ENCODE measurements around the gene NT5C2. TPM values are rescaled to one million over a fixed set of nuclear protein-coding genes. Genes with fewer than 3 reads are reported as not detected.
"Not testable (repeated sequence)": the region's sequence is repeated elsewhere in the genome, so short reads cannot be mapped to it uniquely, and the experiment has no call there.

NT5C2 gene
- total and polyA plus RNA-seq, 4 donors, result 89.2 to 118 (median 94.1) TPM

- WGBS (ENCODE audit: insufficient coverage), result under 1% methylated on average over 62 of the region's 62 CpGs
- Histone ChIP-seq H3K27ac (ENCODE audit: low read depth, low read length) (peak overlapping the region; percentile 95), H3K4me1 (ENCODE audit: control insufficient read depth, insufficient read depth, low read length) (peaks cover 20% of the 10 kb centered on the region)
These were observed 493 bp downstream of the NT5C2 start for GRCh38 chr10:103192451-103193106.

GRCh38 chr10:103192089-103192450 is 1.0 kb downstream of the NT5C2 start:
- peak in 1 of 6 donors; percentile 61 for DNase-seq (ENCODE audit: low read depth in 4 of 6, low spot score in 6 of 6)
- Histone ChIP-seq H3K36me3 (ENCODE audit: control insufficient read depth, insufficient read depth, low read length) (no peaks in the 10 kb centered on the region), H3K4me1 (ENCODE audit: control insufficient read depth, insufficient read depth, low read length) (peaks cover 20% of the 10 kb centered on the region), H3K27me3 (ENCODE audit: control insufficient read depth, insufficient read depth, low read length) (no peaks in the 10 kb centered on the region), H3K27ac (ENCODE audit: low read depth, low read length) (peak overlapping the region; percentile 95), H3K4me3 (ENCODE audit: low read depth, low read length) (peak overlapping the region; percentile 78), H3K9me3 (ENCODE audit: control insufficient read depth, insufficient read depth, low read length) (no peaks in the 10 kb centered on the region)
- 0% methylated on average over 12 of the region's 14 CpGs for WGBS (ENCODE audit: insufficient coverage)

More at GRCh38 chr10:103192451-103193106, 493 bp downstream of the NT5C2 start:
- peak; percentile 55 to 93 (median 65) for DNase-seq (ENCODE audit: low read depth in 4 of 6, low spot score in 6 of 6)
- Histone ChIP-seq H3K27me3 (ENCODE audit: control insufficient read depth, insufficient read depth, low read length) (no peaks in the 10 kb centered on the region), H3K9me3 (ENCODE audit: control insufficient read depth, insufficient read depth, low read length) (no peaks in the 10 kb centered on the region), H3K4me3 (ENCODE audit: low read depth, low read length) (peak overlapping the region; percentile 78), H3K36me3 (ENCODE audit: control insufficient read depth, insufficient read depth, low read length) (no peaks in the 10 kb centered on the region)

GRCh38 chr10:103191198-103191597 is 1.9 kb downstream of the NT5C2 start:
- DNase-seq (ENCODE audit: low read depth in 4 of 6, low spot score in 6 of 6); H3K27me3 ChIP-seq (ENCODE audit: control insufficient read depth, insufficient read depth, low read length); H3K27ac ChIP-seq (ENCODE audit: low read depth, low read length); H3K9me3 ChIP-seq (ENCODE audit: control insufficient read depth, insufficient read depth, low read length); H3K36me3 ChIP-seq (ENCODE audit: control insufficient read depth, insufficient read depth, low read length): not testable (repeated sequence)
- H3K4me3 ChIP-seq (ENCODE audit: low read depth, low read length), result peak overlapping the region; percentile 78
- WGBS (ENCODE audit: insufficient coverage), result 100% methylated on average over 5 of the region's 7 CpGs
- peaks cover 20% of the 10 kb centered on the region for H3K4me1 ChIP-seq (ENCODE audit: control insufficient read depth, insufficient read depth, low read length)

DNA sequence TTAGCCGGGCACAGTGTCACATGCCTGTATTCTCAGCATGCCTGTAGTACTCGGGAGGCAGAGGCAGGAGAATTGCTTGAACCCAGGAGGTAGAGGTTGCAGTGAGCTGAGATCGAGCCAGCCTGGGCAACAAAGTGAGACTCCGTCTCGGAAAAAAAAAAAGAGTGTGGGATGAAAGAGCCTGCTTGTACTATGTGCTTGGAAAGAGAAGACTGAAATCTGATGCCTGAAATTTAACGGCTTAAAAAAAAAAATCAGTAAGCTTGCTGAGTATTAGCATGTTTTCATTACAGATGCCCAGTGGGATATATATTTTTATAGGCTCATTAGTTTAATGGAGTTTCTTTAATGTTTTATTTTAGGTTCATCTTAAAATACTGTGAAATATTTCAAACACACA is 4.2 kb downstream of the NT5C2 start:
- DNase-seq (ENCODE audit: low read depth in 4 of 6, low spot score in 6 of 6), result peak in 2 of 6 donors; percentile 41 to 58
- Histone ChIP-seq H3K36me3 (ENCODE audit: control insufficient read depth, insufficient read depth, low read length) (no peaks in the 10 kb centered on the region), H3K27me3 (ENCODE audit: control insufficient read depth, insufficient read depth, low read length) (no peaks in the 10 kb centered on the region), H3K27ac (ENCODE audit: low read depth, low read length) (no peak overlapping the region), H3K9me3 (ENCODE audit: control insufficient read depth, insufficient read depth, low read length) (no peaks in the 10 kb centered on the region), H3K4me1 (ENCODE audit: control insufficient read depth, insufficient read depth, low read length) (peaks cover 24% of the 10 kb centered on the region), H3K4me3 (ENCODE audit: low read depth, low read length) (no peak overlapping the region)
- 23% methylated on average over 5 of the region's 6 CpGs for WGBS (ENCODE audit: insufficient coverage)

DNA sequence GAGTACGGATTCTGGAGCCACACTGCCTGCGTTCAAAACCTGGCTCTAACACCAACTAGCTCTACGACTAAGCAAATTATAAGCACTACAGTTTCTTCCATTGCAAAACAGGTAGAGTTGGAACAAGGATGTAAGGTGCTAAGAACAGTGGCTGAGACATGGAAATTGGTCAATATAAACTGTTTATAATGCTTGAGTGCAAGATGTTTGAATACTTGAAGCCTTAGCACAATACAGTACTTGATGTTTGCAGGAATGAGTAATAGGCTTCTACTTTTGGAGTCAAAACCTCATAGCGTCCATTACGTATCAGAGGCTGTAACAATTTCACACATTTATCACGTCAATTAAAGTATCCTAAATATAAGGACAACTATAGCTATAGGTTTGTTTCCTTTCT is 6.9 kb downstream of the NT5C2 start:
- no peaks in the 10 kb centered on the region for H3K9me3 ChIP-seq (ENCODE audit: control insufficient read depth, insufficient read depth, low read length)
- H3K27ac ChIP-seq (ENCODE audit: low read depth, low read length), result no peak overlapping the region
- H3K4me1 ChIP-seq (ENCODE audit: control insufficient read depth, insufficient read depth, low read length), result peaks cover 18% of the 10 kb centered on the region
- no peak overlapping the region for H3K4me3 ChIP-seq (ENCODE audit: low read depth, low read length)
- no peaks in the 10 kb centered on the region for H3K36me3 ChIP-seq (ENCODE audit: control insufficient read depth, insufficient read depth, low read length)
- no CpG with 5 or more reads among the region's 6 CpGs for WGBS (ENCODE audit: insufficient coverage)
- DNase-seq (ENCODE audit: low read depth in 4 of 6, low spot score in 6 of 6), result no peak
- H3K27me3 ChIP-seq (ENCODE audit: control insufficient read depth, insufficient read depth, low read length), result no peaks in the 10 kb centered on the region

- H3K4me3 ChIP-seq (ENCODE audit: low read depth, low read length), result no peak overlapping the region
- WGBS (ENCODE audit: insufficient coverage), result no CpG with 5 or more reads among the region's 3 CpGs
- H3K27me3 ChIP-seq (ENCODE audit: control insufficient read depth, insufficient read depth, low read length), result no peaks in the 10 kb centered on the region
- peak overlapping the region; percentile 70 for H3K27ac ChIP-seq (ENCODE audit: low read depth, low read length)
- peaks cover 3% of the 10 kb centered on the region for H3K36me3 ChIP-seq (ENCODE audit: control insufficient read depth, insufficient read depth, low read length)
- no peaks in the 10 kb centered on the region for H3K9me3 ChIP-seq (ENCODE audit: control insufficient read depth, insufficient read depth, low read length)
- H3K4me1 ChIP-seq (ENCODE audit: control insufficient read depth, insufficient read depth, low read length), result peaks cover 15% of the 10 kb centered on the region
- peak in 2 of 6 donors; percentile 10 to 26 for DNase-seq (ENCODE audit: low read depth in 4 of 6, low spot score in 6 of 6)
These were observed 8.5 kb downstream of the NT5C2 start for GRCh38 chr10:103184615-103185014.

- not testable (repeated sequence) for H3K36me3 ChIP-seq (ENCODE audit: control insufficient read depth, insufficient read depth, low read length); H3K9me3 ChIP-seq (ENCODE audit: control insufficient read depth, insufficient read depth, low read length); H3K4me1 ChIP-seq (ENCODE audit: control insufficient read depth, insufficient read depth, low read length); H3K27me3 ChIP-seq (ENCODE audit: control insufficient read depth, insufficient read depth, low read length); H3K4me3 ChIP-seq (ENCODE audit: low read depth, low read length)
- peak in 1 of 6 donors; percentile 3 for DNase-seq (ENCODE audit: low read depth in 4 of 6, low spot score in 6 of 6)
- H3K27ac ChIP-seq (ENCODE audit: low read depth, low read length), result peak overlapping the region; percentile 70
- 90% methylated on average over 7 of the region's 12 CpGs for WGBS (ENCODE audit: insufficient coverage)
These were observed 9.1 kb downstream of the NT5C2 start for GRCh38 chr10:103183991-103184451.

DNA sequence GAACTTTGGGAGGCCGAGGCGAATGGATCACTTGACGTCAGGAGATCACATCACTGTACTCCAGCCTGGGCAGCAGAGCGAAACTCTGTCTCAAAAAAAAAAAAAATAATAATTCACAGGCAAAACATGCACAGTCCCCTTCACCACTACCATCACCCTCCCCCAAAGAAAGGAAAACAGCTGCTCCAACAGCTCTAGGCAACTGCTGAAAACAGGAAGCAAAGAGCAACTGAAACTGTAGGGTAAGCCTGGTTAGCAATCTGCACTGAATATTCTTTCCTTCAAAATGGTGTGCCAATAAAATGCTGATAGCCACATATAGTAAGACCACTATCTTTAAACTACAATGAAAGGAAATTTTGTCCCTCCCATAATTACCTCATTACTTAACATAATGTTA is 11.8 kb downstream of the NT5C2 start:
- Histone ChIP-seq H3K27ac (ENCODE audit: low read depth, low read length) (no peak overlapping the region), H3K9me3 (ENCODE audit: control insufficient read depth, insufficient read depth, low read length) (no peaks in the 10 kb centered on the region), H3K36me3 (ENCODE audit: control insufficient read depth, insufficient read depth, low read length) (peaks cover 10% of the 10 kb centered on the region), H3K4me1 (ENCODE audit: control insufficient read depth, insufficient read depth, low read length) (peaks cover 4% of the 10 kb centered on the region), H3K27me3 (ENCODE audit: control insufficient read depth, insufficient read depth, low read length) (no peaks in the 10 kb centered on the region), H3K4me3 (ENCODE audit: low read depth, low read length) (no peak overlapping the region)
- DNase-seq (ENCODE audit: low read depth in 4 of 6, low spot score in 6 of 6), result no peak
- 75% methylated on average over 4 of the region's 4 CpGs for WGBS (ENCODE audit: insufficient coverage)

DNA sequence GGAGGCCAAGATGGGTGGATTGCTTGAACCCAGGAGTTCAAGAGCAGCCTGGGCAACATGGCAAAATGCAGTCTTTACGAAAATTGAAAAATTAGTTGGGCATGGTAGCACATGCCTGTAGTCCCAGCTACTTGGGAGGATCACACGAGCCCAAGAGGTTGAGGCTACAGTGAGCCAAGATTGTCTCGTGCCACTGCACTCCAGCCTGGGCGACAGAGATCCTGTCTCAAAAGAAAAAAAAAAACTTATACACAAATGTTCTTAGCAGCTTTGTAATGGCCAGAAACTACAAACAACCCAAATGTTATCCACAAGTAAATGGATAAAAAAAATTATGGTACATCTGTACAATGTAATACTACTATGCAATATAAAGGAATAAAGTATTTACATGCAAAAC is 12.6 kb downstream of the NT5C2 start:
- DNase-seq (ENCODE audit: low read depth in 4 of 6, low spot score in 6 of 6), result no peak
- Histone ChIP-seq H3K9me3 (ENCODE audit: control insufficient read depth, insufficient read depth, low read length) (no peaks in the 10 kb centered on the region), H3K27ac (ENCODE audit: low read depth, low read length) (no peak overlapping the region), H3K27me3 (ENCODE audit: control insufficient read depth, insufficient read depth, low read length) (no peaks in the 10 kb centered on the region), H3K36me3 (ENCODE audit: control insufficient read depth, insufficient read depth, low read length) (peaks cover 16% of the 10 kb centered on the region), H3K4me3 (ENCODE audit: low read depth, low read length) (no peak overlapping the region), H3K4me1 (ENCODE audit: control insufficient read depth, insufficient read depth, low read length) (peaks cover 4% of the 10 kb centered on the region)
- 75% methylated on average over 2 of the region's 4 CpGs for WGBS (ENCODE audit: insufficient coverage)

DNA sequence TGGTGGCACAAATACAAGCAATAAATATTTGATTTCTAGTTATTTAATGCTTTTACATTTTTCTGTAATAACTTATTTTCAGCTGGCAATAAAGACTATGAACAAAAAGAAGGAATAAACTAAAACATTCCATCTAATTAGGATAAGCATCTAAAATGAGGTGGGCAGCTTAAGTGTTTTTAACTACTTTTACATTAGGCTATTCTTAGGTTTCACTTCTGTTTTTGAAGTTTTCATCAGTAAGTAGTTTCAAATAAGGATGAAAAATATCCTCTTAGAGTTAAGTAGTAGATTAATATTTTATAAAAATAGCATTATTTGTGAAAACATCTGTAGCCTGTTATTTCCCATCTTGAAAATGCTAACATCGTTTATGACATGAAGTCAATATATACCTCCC is 15.9 kb downstream of the NT5C2 start:
- Histone ChIP-seq H3K4me1 (ENCODE audit: control insufficient read depth, insufficient read depth, low read length) (no peaks in the 10 kb centered on the region), H3K27me3 (ENCODE audit: control insufficient read depth, insufficient read depth, low read length) (no peaks in the 10 kb centered on the region), H3K4me3 (ENCODE audit: low read depth, low read length) (no peak overlapping the region), H3K36me3 (ENCODE audit: control insufficient read depth, insufficient read depth, low read length) (peaks cover 39% of the 10 kb centered on the region), H3K27ac (ENCODE audit: low read depth, low read length) (no peak overlapping the region), H3K9me3 (ENCODE audit: control insufficient read depth, insufficient read depth, low read length) (no peaks in the 10 kb centered on the region)
- WGBS (ENCODE audit: insufficient coverage), result no CpG with 5 or more reads among the region's 1 CpG
- DNase-seq (ENCODE audit: low read depth in 4 of 6, low spot score in 6 of 6), result no peak

All from spinal cord (tissue), 10 donors.